H1 (cell line): ENCODE measurements around the gene ETV7. TPM values are rescaled to one million over a fixed set of nuclear protein-coding genes. Genes with fewer than 3 reads are reported as not detected.

ENCODE experiments used
- CTCF ChIA-PET: fragments of 300-600 bp; sonication (Branson Sonifier 250); formaldehyde crosslinking; loops from one replicate; lab custom pipeline; 2021; ENCODE audit not compliant: partially characterized antibody; lab: Charles Lee
- POLR2A ChIA-PET: fragments of 300-600 bp; sonication (Branson Sonifier 250); formaldehyde crosslinking; loops from one replicate; lab custom pipeline; 2021; ENCODE audit warnings: inconsistent platforms; ENCODE audit not compliant: partially characterized antibody; lab: Charles Lee
- DNase-seq, 2 experiments: peaks; one replicate each; pipeline versions ENCODE4 v3.0.0 to v3.0.0-alpha.2; 2010 to 2022; ENCODE audit warnings: low spot score in 2 of 2, low read depth in 1 of 2, mixed read lengths in 1 of 2
- FAIRE-seq: peaks from 2 replicates; lab custom pipeline; 2011; peaks lifted over from hg19 to GRCh38; lab: Jason Lieb, UNC
- H2AFZ ChIP-seq: 2 replicates; pipeline ENCODE4 v1.8.1; 2012; ENCODE audit warnings: low read length, inconsistent platforms
- H2AK5ac ChIP-seq: 2 replicates; pipeline ENCODE4 v1.6.1; 2013; ENCODE audit warnings: low read depth, low read length
- H2BK120ac ChIP-seq: replicated peaks from 2 replicates; pipeline ENCODE3; 2013; ENCODE audit warnings: low read depth, low read length, inconsistent platforms
- H2BK12ac ChIP-seq: 2 replicates; pipeline ENCODE4 v1.6.1; 2013; ENCODE audit warnings: low read depth, low read length
- H2BK15ac ChIP-seq: 2 replicates; pipeline ENCODE4 v1.6.1; 2013; ENCODE audit warnings: low read length
- H2BK20ac ChIP-seq: 2 replicates; pipeline ENCODE4 v1.6.1; 2013; ENCODE audit warnings: low read length
- H2BK5ac ChIP-seq: 2 replicates; pipeline ENCODE4 v1.6.1; 2013; ENCODE audit warnings: low read depth, low read length
- H3K14ac ChIP-seq: 2 replicates; pipeline ENCODE4 v1.6.1; 2013; ENCODE audit warnings: inconsistent platforms; ENCODE audit not compliant: insufficient read length
- H3K18ac ChIP-seq: 2 replicates; pipeline ENCODE4 v1.6.1; 2013; ENCODE audit warnings: low read length; ENCODE audit errors: extremely low read depth
- H3K23ac ChIP-seq: 2 replicates; pipeline ENCODE4 v1.6.1; 2013; ENCODE audit warnings: inconsistent platforms; ENCODE audit not compliant: insufficient read length
- H3K23me2 ChIP-seq: 2 replicates; pipeline ENCODE4 v1.6.1; 2013; ENCODE audit warnings: low read depth, low read length
- H3K27ac ChIP-seq: 2 replicates; pipeline ENCODE4 v1.6.1; 2011; ENCODE audit warnings: low read depth, low read length, inconsistent platforms
- H3K27me3 ChIP-seq, 4 experiments: replicated peaks in 1 of 4; 1 replicate in 1 of 4; 2 replicates in 3 of 4; pipeline versions ENCODE4 v1.6.1 to v1.8.1; 2011 to 2013; ENCODE audit warnings: low read length in 3 of 4, mild to moderate bottlenecking in 3 of 4, inconsistent platforms in 2 of 4, mixed read lengths in 2 of 4, moderate library complexity in 1 of 4; ENCODE audit not compliant: control insufficient read depth in 3 of 4, insufficient read depth in 3 of 4; ENCODE audit errors: extremely low read depth in 1 of 4
- H3K36me3 ChIP-seq, 4 experiments: 2 replicates each; pipeline versions ENCODE4 v1.6.1 to v1.8.1; 2011 to 2013; ENCODE audit warnings: mild to moderate bottlenecking in 4 of 4, low read length in 3 of 4, moderate library complexity in 2 of 4, control low read depth in 1 of 4, inconsistent platforms in 1 of 4; ENCODE audit not compliant: insufficient read depth in 4 of 4, control insufficient read depth in 2 of 4
- H3K4ac ChIP-seq: replicated peaks from 2 replicates; pipeline ENCODE3; 2013; ENCODE audit warnings: low read length, low read depth, mixed read lengths, inconsistent platforms; ENCODE audit not compliant: insufficient read length
- H3K4me1 ChIP-seq, 4 experiments: replicated peaks in 1 of 4; 1 replicate in 1 of 4; 2 replicates in 3 of 4; pipeline versions ENCODE4 v1.6.1 to v1.8.1; 2011 to 2013; ENCODE audit warnings: low read length in 3 of 4, inconsistent platforms in 2 of 4, mixed read lengths in 1 of 4; ENCODE audit not compliant: insufficient read depth in 4 of 4, control insufficient read depth in 3 of 4
- H3K4me2 ChIP-seq, 2 experiments: 2 replicates each; pipeline versions ENCODE4 v1.6.1 to v1.8.1; 2011 to 2013; ENCODE audit warnings: low read depth in 2 of 2, low read length in 2 of 2, control low read depth in 1 of 2, inconsistent platforms in 1 of 2, mild to moderate bottlenecking in 1 of 2; ENCODE audit not compliant: insufficient read depth in 1 of 2
- H3K4me3 ChIP-seq, 4 experiments: fragments of 200-600, 300-600 bp in 1 of 4; sonication (generic), shearing (Covaris generic), sonication (Bioruptor Twin) in 1 of 4; 2 replicates each; pipeline versions ENCODE4 v1.5.1 to v1.8.1; 2011 to 2016; ENCODE audit warnings: low read length in 4 of 4, low read depth in 3 of 4, control low read depth in 2 of 4, inconsistent platforms in 2 of 4, mild to moderate bottlenecking in 2 of 4, mixed read lengths in 1 of 4, moderate library complexity in 1 of 4; ENCODE audit not compliant: insufficient read depth in 2 of 4; ENCODE audit errors: extremely low read depth in 1 of 4
- H3K56ac ChIP-seq: replicated peaks from 2 replicates; pipeline ENCODE3; 2013; ENCODE audit warnings: low read depth, mild to moderate bottlenecking, mixed read lengths, low read length, inconsistent platforms; ENCODE audit not compliant: insufficient read length
- H3K79me1 ChIP-seq: 2 replicates; pipeline ENCODE4 v1.6.1; 2013; ENCODE audit warnings: low read depth, low read length, control low read depth
- H3K79me2 ChIP-seq, 2 experiments: 2 replicates each; pipeline versions ENCODE4 v1.6.1 to v1.8.1; 2012 to 2013; ENCODE audit warnings: low read length in 2 of 2, mild to moderate bottlenecking in 2 of 2, inconsistent platforms in 1 of 2; ENCODE audit not compliant: insufficient read depth in 2 of 2, control insufficient read depth in 1 of 2
- H3K9ac ChIP-seq, 4 experiments: replicated peaks in 1 of 4; 1 replicate in 1 of 4; 2 replicates in 3 of 4; pipeline versions ENCODE4 v1.6.1 to v1.8.1; 2011 to 2013; ENCODE audit warnings: low read depth in 3 of 4, low read length in 3 of 4, control low read depth in 2 of 4, mild to moderate bottlenecking in 2 of 4, moderate library complexity in 2 of 4, inconsistent platforms in 1 of 4; ENCODE audit errors: extremely low read depth in 1 of 4
- H3K9me3 ChIP-seq, 2 experiments: 2 replicates each; pipeline versions ENCODE4 v1.6.1 to v1.8.1; 2012 to 2013; ENCODE audit warnings: mild to moderate bottlenecking in 2 of 2, moderate library complexity in 2 of 2, control low read depth in 1 of 2, inconsistent platforms in 1 of 2, low read depth in 1 of 2, low read length in 1 of 2, mixed read lengths in 1 of 2; ENCODE audit not compliant: insufficient read depth in 2 of 2
- H4K20me1 ChIP-seq, 2 experiments: replicated peaks in 1 of 2; 2 replicates each; pipeline versions ENCODE3 to v1.8.1; 2011 to 2013; ENCODE audit warnings: inconsistent platforms in 2 of 2, low read length in 2 of 2, mild to moderate bottlenecking in 1 of 2; ENCODE audit not compliant: insufficient read depth in 2 of 2, control insufficient read depth in 1 of 2
- H4K5ac ChIP-seq: 2 replicates; pipeline ENCODE4 v1.6.1; 2013; ENCODE audit warnings: low read length, low read depth, mixed read lengths, inconsistent platforms; ENCODE audit not compliant: insufficient read length
- H4K8ac ChIP-seq: 2 replicates; pipeline ENCODE4 v1.8.0; 2013; ENCODE audit warnings: mild to moderate bottlenecking, moderate library complexity, low read length, inconsistent platforms; ENCODE audit not compliant: insufficient read depth; ENCODE audit errors: extremely low read depth
- H4K91ac ChIP-seq: replicated peaks from 2 replicates; pipeline ENCODE3; 2013; ENCODE audit warnings: low read length, mixed read lengths, inconsistent platforms; ENCODE audit not compliant: insufficient read length
- BRCA1 ChIP-seq: IDR thresholded peaks from 2 replicates; pipeline ENCODE4 v1.6.1; 2012; ENCODE audit warnings: low read depth, low read length, improper control_type of control experiment
- KDM5A ChIP-seq: fragments of 200-600 bp; IDR thresholded peaks from 2 replicates; pipeline ENCODE4 v1.7.1; 2012; ENCODE audit warnings: mild to moderate bottlenecking, low read length, inconsistent platforms, mixed read lengths
- MAX ChIP-seq: IDR thresholded peaks from 2 replicates; pipeline ENCODE4 v1.6.1; 2012; ENCODE audit warnings: inconsistent platforms
- NANOG ChIP-seq: IDR thresholded peaks from 2 replicates; pipeline ENCODE4 v1.6.1; 2011; ENCODE audit warnings: low read length, low read depth, mild to moderate bottlenecking, inconsistent platforms; ENCODE audit not compliant: insufficient read depth, poor library complexity, severe bottlenecking
- RBBP5 ChIP-seq: IDR thresholded peaks from 2 replicates; pipeline ENCODE4 v1.7.1; 2012; ENCODE audit warnings: low read depth, mild to moderate bottlenecking, inconsistent platforms, low read length, moderate library complexity, borderline replicate concordance
- TAF1 ChIP-seq: IDR thresholded peaks from 2 replicates; pipeline ENCODE4 v1.6.1; 2011; ENCODE audit warnings: mild to moderate bottlenecking, low read depth, low read length
- TEAD4 ChIP-seq: IDR thresholded peaks from 2 replicates; pipeline ENCODE4 v1.6.1; 2012; ENCODE audit warnings: low read depth, low read length, inconsistent platforms, mixed read lengths
- WGBS, 2 experiments: shearing (Covaris generic) in 1 of 2; methylation state at CpG; one replicate each; pipeline versions ENCODE4 v1.1.6 to v1.1.7; 2013 to 2015; ENCODE audit warnings: low lambda C conversion rate in 2 of 2, mixed read lengths in 2 of 2, inconsistent platforms in 1 of 2, low coverage in 1 of 2, missing lambda C conversion rate in 1 of 2; ENCODE audit not compliant: insufficient replicate concordance in 2 of 2, insufficient coverage in 1 of 2, insufficient read length in 1 of 2; ENCODE audit errors: extremely low coverage in 1 of 2, missing lambda C conversion rate in 1 of 2; 5-methylcytosine and 5-hydroxymethylcytosine counted together
- polyA plus RNA-seq, 7 experiments: library from polyadenylated mRNA; depleted of rRNA in 3 of 7; stranded (reverse) in 5 of 7; unstranded in 2 of 7; fragments of >200 nt in 5 of 7; fragments of 200-250 nt in 2 of 7; gene quantifications; 1 replicate in 5 of 7; 2 replicates in 1 of 7; 4 replicates in 1 of 7; pipeline versions ENCODE4 v1.2.1 to v1.2.3, GENCODE V29; 2011 to 2013; ENCODE audit warnings: missing spikeins in 2 of 7, mixed read lengths in 2 of 7
- total RNA-seq: library from RNA; stranded (reverse); fragmentation: NEBNext Ultra II Directional; extraction: Animal tissue kit (Norgen Biotek cat#: 25700); gene quantifications from 2 replicates; pipeline ENCODE4 v1.2.1, GENCODE V29; 2021

ETV7 gene
- total and polyA plus RNA-seq, 2 of the 8 experiments (the other 6 are each of a cell fraction or from before 2014, with no cell fraction given) = 0.54 to 2.4 TPM

- H2AK5ac ChIP-seq = no peak overlapping the region
- 82% methylated on average over 2 of the region's 2 CpGs; no CpG with 5 or more reads in 1 of the 2 experiments for WGBS, 2 experiments
- no peak for TF ChIP-seq TAF1
- no peak for TF ChIP-seq BRCA1
- no peak for TF ChIP-seq TEAD4
- TF ChIP-seq KDM5A = no peak
- no peak for TF ChIP-seq RBBP5
- TF ChIP-seq NANOG = no peak
- TF ChIP-seq MAX = no peak
- H3K27me3 ChIP-seq = no peaks in the 10 kb centered on the region
- H3K56ac ChIP-seq = no peak overlapping the region
- H4K8ac ChIP-seq = no peak overlapping the region
- no peak overlapping the region for H3K18ac ChIP-seq
- no peak overlapping the region for H2BK5ac ChIP-seq
- no peaks in the 10 kb centered on the region for H3K36me3 ChIP-seq
- H3K23ac ChIP-seq = no peak overlapping the region
- no peaks in the 10 kb centered on the region for H3K23me2 ChIP-seq
- H3K27ac ChIP-seq = no peak overlapping the region
- no peaks in the 10 kb centered on the region for H3K9me3 ChIP-seq
- no peak overlapping the region for H3K4me2 ChIP-seq
- H2BK12ac ChIP-seq = no peak overlapping the region
- no peaks in the 10 kb centered on the region for H3K79me2 ChIP-seq
- H4K5ac ChIP-seq = no peak overlapping the region
- H4K91ac ChIP-seq = no peak overlapping the region
- H3K79me1 ChIP-seq = no peaks in the 10 kb centered on the region
- H4K20me1 ChIP-seq = no peaks in the 10 kb centered on the region
- ChIA-PET POLR2A (no interaction called here), CTCF (interaction anchor here (0.7 to 1.2 kb wide), 2 partner anchors 9 to 13 kb away, joined by 3 to 4 read pairs; no protein-coding TSS in a partner anchor)
- no peak overlapping the region for H2BK15ac ChIP-seq
- DNase-seq = no peak
- H3K9ac ChIP-seq = no peak overlapping the region
- H3K14ac ChIP-seq = no peak overlapping the region
- no peak overlapping the region for H2BK120ac ChIP-seq
- H3K4ac ChIP-seq = no peak overlapping the region
- H2AFZ ChIP-seq = no peak overlapping the region
- no peak overlapping the region for H2BK20ac ChIP-seq
- H3K4me1 ChIP-seq = no peaks in the 10 kb centered on the region
- FAIRE-seq = no peak
- H3K4me3 ChIP-seq = no peak overlapping the region
Measured at GRCh38 chr6:36430351-36430750, 42.9 kb upstream of the ETV7 start.
